HG03025 (cell line): ENCODE measurements around the gene KCNMB1.

ENCODE experiments used
- ATAC-seq: cut with Tn5 transposase; IDR thresholded peaks from one replicate; pipeline ENCODE4 v1.9.1; 2021; ENCODE audit warnings: mild to moderate bottlenecking, moderate library complexity; ENCODE audit not compliant: unreplicated experiment, low FRiP score

Gene KCNMB1, protein sequence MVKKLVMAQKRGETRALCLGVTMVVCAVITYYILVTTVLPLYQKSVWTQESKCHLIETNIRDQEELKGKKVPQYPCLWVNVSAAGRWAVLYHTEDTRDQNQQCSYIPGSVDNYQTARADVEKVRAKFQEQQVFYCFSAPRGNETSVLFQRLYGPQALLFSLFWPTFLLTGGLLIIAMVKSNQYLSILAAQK

DNA sequence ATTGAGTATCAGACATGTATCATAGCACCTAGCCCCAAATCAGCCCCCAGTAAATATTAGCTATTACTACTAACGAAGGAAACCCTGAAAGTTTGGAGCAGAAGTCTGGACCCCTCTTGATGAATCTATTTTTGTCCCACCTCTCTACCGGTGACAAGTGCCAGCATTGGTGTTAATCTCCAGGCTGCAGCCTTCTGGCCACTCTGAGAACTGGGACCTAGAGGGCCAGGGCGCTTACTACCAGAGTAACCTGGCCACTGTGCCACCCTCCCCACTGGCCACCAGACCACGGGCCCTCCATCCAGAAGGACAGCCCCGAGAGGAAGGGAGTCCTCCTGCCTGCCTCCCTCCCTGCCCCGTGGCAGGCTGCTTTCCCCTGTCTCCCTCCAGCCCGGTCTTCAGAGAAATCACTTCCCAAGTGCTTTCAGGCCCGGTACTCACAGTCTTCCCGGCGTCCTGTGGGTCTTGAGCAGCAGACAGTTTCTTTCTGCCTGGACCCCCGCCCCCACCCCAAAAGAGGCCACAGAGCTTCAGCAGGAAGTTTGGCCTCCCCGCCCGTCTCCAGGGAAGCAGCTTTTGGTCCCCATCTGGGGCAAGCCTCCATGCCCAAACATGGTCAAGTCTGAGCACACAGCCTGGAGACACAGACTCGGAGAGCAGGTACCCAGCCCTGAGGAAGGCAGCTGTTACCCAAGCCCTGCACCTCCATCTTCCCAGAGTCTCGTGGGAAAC lies at the start of gene KCNMB1:
TSS of gene KCNMB1 (minus strand) at position 550 of the 732 bp plus-strand sequence. CDS start 3,920 bp downstream, outside the sequence.
- ATAC-seq: no peak

DNA sequence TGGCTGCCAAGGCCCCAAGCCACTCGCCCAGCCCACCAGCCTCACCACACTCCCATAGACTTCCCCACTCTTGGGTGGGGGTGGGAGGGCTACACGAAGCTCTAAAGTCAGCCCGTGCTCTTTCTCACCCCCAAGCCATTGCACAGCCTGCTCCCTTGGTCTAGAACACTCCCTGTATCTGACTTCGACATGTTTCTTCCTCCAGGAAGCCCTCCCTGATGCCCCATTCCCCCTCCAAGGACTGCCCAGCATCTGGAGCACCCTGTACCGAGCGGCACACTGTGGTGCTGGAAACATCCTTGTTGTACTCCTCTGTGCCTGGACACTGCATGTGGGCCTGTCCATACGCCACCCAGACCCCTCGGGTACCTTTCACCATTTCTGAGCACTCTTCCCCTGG lies 49.4 kb upstream of the KCNMB1 start:
- no peak for ATAC-seq

DNA sequence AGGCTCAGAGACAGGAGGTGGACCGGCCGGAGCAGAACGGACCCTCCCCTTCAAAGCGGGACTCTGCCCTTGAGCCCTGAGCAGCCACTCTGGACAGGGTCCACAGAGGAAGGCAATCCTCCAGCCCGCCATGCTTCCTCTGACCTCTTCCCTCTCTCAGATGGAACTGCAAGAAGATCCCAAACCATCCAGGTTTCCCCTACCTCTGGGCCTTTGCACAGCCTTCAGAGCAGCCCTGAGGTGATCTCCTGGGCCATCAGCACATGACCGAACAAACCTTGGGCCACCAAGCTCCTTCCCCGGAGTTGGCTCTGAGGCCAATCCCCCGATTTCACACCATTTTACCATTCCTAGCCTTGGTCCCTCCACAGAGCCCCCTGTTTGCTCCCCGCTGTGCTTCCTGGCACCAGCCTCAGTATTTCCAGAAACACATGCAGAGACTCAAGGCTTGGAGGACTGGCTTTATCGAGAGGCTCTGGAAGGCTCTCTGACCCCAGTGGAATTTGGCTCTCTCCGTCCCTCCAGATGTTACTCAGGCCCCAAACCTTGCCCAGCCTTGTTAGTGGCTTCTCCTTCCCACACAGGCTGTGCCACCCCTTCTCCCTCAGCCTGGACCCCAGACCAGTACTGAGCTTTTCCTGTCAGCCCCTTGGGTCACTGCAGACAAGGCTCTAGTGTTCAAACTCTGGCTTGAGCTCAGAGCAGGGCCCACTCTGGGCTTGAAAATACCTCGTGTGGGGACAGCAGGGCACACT lies 48.6 kb upstream of the KCNMB1 start:
- ATAC-seq: no peak

DNA sequence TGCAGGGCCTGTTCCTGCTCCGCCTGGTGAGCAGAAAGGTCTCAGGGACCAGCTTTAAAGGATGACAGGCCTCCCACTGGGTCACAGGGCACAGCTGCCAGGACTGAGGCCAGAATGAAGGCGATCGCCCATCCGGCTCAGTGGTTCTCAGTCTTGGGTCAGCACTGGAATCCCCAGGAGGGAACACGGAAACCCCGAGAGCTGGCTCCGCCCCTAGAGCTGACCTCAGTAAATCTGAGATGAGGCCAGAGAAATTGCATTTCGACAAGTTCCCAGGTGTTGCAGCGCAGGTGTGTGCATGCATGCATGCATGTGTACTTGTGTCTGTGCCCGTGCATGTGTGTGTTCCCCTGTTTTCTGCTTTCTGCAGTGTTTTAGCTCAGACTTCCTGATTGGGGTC lies 47.2 kb upstream of the KCNMB1 start:
- ATAC-seq: no peak

DNA sequence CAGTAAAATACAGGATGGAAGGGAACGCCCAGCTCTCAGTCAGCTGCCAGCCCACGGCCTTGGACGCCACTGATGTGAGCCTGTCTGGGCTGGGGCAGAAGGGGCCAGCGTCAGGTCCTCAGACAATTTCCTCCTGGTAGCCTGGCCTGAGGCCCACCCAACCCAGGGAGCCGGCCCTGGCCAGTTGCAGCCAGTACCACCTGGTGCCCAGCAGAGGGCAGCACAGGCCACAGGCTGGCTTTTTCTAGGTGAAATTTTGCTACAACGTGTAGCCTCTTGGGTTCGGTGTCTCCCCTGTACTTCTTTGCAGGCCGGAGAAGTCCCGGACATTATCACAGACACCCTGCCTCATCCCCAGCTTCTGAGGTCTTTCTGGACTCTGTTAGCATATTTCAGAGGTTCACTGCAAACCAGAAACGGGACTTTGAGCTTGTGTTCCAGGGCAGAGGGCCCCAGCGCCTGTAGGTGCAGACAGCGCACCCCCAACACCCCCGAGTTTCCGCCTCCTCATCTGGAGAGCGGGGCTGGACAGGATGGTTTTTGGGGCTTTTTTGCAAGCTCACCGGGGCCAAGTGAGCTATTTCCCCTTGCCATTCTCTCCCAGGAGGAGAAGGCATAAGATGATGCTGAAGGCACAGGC lies 45.9 kb upstream of the KCNMB1 start:
- ATAC-seq: no peak

DNA sequence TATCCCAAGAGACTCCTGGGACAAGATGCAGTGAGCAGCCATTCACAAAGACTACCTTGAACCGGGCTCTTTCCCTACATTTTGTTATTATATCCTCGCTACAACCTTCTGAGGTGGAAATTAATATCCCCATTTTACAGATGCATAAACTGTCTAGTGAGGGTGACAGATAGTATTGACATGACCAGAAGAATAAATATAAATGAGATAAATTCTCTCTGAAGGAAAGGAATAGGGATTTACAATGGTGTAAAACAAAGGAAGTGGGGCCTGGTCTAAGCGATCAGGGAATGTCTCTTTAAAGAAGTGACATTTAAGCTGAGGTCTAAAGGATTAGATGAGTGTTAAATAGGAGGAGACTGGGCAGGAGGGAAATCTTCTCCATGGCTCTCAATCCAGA lies 43.5 kb upstream of the KCNMB1 start:
- no peak for ATAC-seq

GRCh38 chr5:170431571-170431970 lies 42.4 kb upstream of the KCNMB1 start:
- no peak for ATAC-seq

- no peak for ATAC-seq
Observed at GRCh38 chr5:170430866-170431437, 41.8 kb upstream of the KCNMB1 start.

- no peak for ATAC-seq
Observed at GRCh38 chr5:170430256-170430655, 41.1 kb upstream of the KCNMB1 start.

GRCh38 chr5:170429014-170429413 lies 39.8 kb upstream of the KCNMB1 start:
- no peak for ATAC-seq

GRCh38 chr5:170427672-170428236 lies 38.6 kb upstream of the KCNMB1 start:
- no peak for ATAC-seq

DNA sequence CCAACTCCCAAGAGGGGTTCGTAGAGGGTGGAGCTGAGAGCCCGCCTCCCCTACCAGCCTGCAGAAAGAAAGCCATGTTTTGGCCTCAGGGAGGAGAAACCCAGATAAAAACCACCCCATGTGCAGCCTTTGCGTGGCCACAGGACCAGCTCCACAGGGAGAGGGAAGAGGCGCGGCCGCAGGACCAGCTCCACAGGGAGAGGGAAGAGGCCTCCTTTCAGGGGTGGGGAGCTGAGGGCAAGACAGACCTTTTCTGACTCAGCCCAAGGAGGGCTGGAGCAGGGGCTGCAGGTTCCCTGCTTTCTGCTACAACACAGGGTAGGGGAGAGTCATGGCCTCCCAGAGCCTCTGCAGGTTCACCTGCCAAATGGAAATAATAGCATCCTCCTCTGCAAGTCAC lies 37.6 kb upstream of the KCNMB1 start:
- no peak for ATAC-seq

DNA sequence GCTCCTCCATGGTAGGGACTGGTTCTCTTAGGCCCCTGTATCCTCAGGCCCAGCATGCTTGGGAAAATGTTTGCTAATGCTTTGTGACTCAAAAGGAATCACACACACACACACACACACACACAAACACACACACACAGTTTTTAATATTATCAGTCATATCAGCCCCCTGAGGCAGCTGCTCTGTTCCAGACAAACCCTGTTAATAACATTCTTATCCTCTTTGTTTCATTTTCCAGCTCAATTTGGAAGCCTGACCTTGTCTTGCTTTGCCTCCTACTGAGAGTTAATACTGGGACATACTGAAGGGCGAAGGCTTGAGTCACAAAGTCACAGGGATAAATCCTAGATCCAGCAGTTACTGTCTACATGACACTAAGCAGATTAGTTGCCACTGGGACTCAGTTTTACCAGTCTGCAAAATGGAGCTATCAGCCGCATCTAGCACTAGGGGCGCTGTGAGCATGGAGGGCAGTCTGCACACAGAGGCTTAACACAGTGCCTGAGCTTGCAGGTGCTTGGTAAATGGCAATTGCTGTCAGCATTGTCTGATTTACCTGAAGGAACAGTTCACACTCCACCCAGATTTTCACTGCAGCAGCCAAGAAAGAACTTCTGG lies 37.1 kb upstream of the KCNMB1 start:
- no peak for ATAC-seq

DNA sequence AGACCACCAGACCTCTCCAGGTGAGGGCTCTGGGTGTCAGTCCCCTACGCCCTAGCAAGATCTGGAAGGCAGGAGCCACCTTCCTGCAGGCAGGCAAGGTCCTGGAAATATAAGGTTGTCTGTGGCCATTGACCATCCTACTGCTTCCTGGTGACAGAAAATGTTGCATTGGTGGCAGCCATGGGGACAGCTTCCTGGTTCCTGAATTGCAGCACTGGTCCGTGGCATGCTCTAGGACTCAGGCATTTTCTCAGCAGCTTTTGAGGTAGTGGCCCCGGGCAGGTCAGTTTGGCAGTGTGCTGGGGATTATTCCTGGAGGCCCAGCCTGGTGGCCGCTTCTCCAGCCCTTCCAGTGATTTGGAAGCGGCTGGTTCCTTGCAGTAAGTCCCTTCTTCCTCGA lies 36.6 kb upstream of the KCNMB1 start:
- ATAC-seq: no peak

DNA sequence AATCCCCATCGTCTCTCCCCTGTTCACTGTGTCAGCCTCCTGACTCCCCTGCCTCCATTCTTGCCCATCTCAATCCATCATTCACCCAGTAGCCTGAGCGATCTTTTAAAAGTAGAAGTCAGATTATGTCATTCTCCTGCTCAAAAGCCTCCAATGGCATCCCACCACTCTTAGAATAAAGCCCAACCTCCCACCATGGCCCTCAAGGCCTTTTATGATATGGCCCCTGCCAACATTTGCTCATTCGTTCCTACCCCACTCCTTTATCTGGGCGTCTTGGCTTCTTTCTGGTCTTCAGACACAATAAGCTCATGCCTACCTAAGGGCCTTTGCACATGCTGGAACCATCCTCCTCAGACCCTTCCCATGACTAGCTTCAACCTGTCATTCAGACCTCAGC lies 35.5 kb upstream of the KCNMB1 start:
- no peak for ATAC-seq

GRCh38 chr5:170423692-170424091 lies 34.5 kb upstream of the KCNMB1 start:
- no peak for ATAC-seq

GRCh38 chr5:170421826-170422225 lies 32.7 kb upstream of the KCNMB1 start:
- no peak for ATAC-seq

DNA sequence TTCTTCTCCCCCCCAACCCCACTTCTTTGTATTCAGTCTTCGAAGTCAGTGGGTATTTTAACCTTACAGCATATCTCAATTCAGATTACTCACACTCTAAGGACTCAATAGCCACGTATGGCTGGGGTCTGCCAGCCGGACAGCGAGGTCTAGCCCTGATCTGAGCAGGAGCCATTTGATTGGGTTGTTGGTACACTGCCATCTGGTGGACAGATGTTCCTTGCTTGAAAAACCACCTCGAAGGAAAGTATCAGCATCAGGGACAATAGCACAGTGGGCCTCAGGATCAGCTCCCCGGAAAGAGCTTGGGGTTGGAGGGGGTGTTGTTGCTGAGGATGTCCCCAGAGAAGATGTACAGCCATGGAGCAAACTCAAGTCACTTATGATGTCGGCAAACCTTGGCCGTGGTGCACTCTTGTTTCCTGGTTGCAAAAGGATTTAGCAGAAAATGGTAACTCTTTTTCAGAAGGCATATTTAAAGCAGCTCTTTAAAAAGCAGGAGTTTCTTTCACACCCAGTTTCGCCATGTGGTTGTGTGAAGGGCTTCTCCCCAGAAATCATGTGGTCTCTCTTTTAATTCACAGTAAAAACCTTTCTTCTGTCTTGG lies 31.7 kb upstream of the KCNMB1 start:
- ATAC-seq: no peak

DNA sequence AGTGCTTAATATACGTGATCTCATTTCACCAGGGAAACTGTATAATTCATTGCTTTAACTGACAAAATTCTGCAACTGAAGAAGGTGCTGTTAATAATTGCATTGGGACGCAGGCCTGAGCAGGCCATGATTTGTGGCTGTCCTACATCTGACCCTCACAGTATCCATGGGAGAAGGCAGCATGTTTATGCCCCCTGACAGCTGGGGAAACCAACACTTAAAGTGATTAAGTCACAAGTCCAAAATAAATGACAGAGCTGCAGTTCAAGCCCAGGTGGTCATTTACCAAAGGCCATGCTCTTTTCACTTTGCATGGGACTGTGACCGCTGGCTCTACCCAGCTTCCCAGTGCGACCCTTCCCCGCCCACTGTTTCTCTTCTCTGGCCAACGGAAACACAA lies 30.5 kb upstream of the KCNMB1 start:
- ATAC-seq: no peak

GRCh38 chr5:170418736-170419135 lies 29.6 kb upstream of the KCNMB1 start:
- no peak for ATAC-seq
